HG02623 (cell line): ENCODE measurements around the gene CACNG4.

Source experiments
- ATAC-seq: cut with Tn5 transposase; IDR thresholded peaks from one replicate; pipeline ENCODE4 v1.9.1; 2021; ENCODE audit warnings: moderate library complexity; ENCODE audit not compliant: unreplicated experiment

Gene CACNG4

GRCh38 chr17:66943484-66943883, 21.0 kb upstream of the CACNG4 start:
- ATAC-seq = no peak

GRCh38 chr17:66944351-66945146, 20.0 kb upstream of the CACNG4 start:
- ATAC-seq = no peak

- ATAC-seq = no peak
These were observed 19.2 kb upstream of the CACNG4 start for GRCh38 chr17:66945147-66945835.

GRCh38 chr17:66946251-66946650, 18.3 kb upstream of the CACNG4 start:
- no peak for ATAC-seq

GRCh38 chr17:66947311-66947710, 17.2 kb upstream of the CACNG4 start:
- no peak for ATAC-seq

GRCh38 chr17:66948061-66948750, 16.3 kb upstream of the CACNG4 start:
- ATAC-seq = no peak

GRCh38 chr17:66949501-66949900, 15.0 kb upstream of the CACNG4 start:
- ATAC-seq = no peak

GRCh38 chr17:66950325-66950724, 14.2 kb upstream of the CACNG4 start:
- no peak for ATAC-seq

- ATAC-seq = no peak
These were observed 13.5 kb upstream of the CACNG4 start for GRCh38 chr17:66950886-66951604.

- no peak for ATAC-seq
These were observed 12.9 kb upstream of the CACNG4 start for GRCh38 chr17:66951605-66951953.

GRCh38 chr17:66952031-66952524, 12.4 kb upstream of the CACNG4 start:
- no peak for ATAC-seq

- ATAC-seq = no peak
These were observed 11.6 kb upstream of the CACNG4 start for GRCh38 chr17:66952681-66953629.

GRCh38 chr17:66953630-66954020, 10.9 kb upstream of the CACNG4 start:
- no peak for ATAC-seq

- ATAC-seq = no peak
These were observed 9.9 kb upstream of the CACNG4 start for GRCh38 chr17:66954632-66955031.

GRCh38 chr17:66955821-66956220, 8.7 kb upstream of the CACNG4 start:
- ATAC-seq = no peak

- no peak for ATAC-seq
These were observed 7.6 kb upstream of the CACNG4 start for GRCh38 chr17:66956941-66957340.

- no peak for ATAC-seq
These were observed 7.2 kb upstream of the CACNG4 start for GRCh38 chr17:66957343-66957742.

GRCh38 chr17:66957951-66958579, 6.4 kb upstream of the CACNG4 start:
- ATAC-seq = no peak

- no peak for ATAC-seq
These were observed 4.7 kb upstream of the CACNG4 start for GRCh38 chr17:66959641-66960375.
